ENCODE results near the gene METTL17. TPM values are rescaled to one million over a fixed set of nuclear protein-coding genes. Genes with fewer than 3 reads are reported as not detected.

METTL17 gene
- total RNA-seq, 2 donors from 2014 or later, result 28.9 to 37.8 TPM

GRCh38 chr14:21030531-21030930 is 40.8 kb downstream of the METTL17 start:
- Histone ChIP-seq H3K27me3 (no peaks in the 10 kb centered on the region), H3K36me3 (no peaks in the 10 kb centered on the region), H3K4me3 (no peak overlapping the region), H3K4me1 (peaks cover 0 to 17% of the 10 kb centered on the region in 2 donors), H3K27ac (no peak overlapping the region), H3K9me3 (no peaks in the 10 kb centered on the region)
- no peak for DNase-seq (ENCODE audit: low spot score)
- TF ChIP-seq, protein P1, sequence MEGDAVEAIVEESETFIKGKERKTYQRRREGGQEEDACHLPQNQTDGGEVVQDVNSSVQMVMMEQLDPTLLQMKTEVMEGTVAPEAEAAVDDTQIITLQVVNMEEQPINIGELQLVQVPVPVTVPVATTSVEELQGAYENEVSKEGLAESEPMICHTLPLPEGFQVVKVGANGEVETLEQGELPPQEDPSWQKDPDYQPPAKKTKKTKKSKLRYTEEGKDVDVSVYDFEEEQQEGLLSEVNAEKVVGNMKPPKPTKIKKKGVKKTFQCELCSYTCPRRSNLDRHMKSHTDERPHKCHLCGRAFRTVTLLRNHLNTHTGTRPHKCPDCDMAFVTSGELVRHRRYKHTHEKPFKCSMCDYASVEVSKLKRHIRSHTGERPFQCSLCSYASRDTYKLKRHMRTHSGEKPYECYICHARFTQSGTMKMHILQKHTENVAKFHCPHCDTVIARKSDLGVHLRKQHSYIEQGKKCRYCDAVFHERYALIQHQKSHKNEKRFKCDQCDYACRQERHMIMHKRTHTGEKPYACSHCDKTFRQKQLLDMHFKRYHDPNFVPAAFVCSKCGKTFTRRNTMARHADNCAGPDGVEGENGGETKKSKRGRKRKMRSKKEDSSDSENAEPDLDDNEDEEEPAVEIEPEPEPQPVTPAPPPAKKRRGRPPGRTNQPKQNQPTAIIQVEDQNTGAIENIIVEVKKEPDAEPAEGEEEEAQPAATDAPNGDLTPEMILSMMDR (IDR thresholded peaks at IDR 0.05), result no peak

GRCh38 chr14:21032326-21033132 is 42.7 kb downstream of the METTL17 start:
- Histone ChIP-seq H3K9me3 (no peaks in the 10 kb centered on the region), H3K4me3 (no peak overlapping the region), H3K27me3 (no peaks in the 10 kb centered on the region), H3K36me3 (no peaks in the 10 kb centered on the region), H3K27ac (no peak overlapping the region), H3K4me1 (no peaks in the 10 kb centered on the region)
- no peak for DNase-seq (ENCODE audit: low spot score)
- TF ChIP-seq, protein P1 (IDR thresholded peaks at IDR 0.05), result no peak

DNA sequence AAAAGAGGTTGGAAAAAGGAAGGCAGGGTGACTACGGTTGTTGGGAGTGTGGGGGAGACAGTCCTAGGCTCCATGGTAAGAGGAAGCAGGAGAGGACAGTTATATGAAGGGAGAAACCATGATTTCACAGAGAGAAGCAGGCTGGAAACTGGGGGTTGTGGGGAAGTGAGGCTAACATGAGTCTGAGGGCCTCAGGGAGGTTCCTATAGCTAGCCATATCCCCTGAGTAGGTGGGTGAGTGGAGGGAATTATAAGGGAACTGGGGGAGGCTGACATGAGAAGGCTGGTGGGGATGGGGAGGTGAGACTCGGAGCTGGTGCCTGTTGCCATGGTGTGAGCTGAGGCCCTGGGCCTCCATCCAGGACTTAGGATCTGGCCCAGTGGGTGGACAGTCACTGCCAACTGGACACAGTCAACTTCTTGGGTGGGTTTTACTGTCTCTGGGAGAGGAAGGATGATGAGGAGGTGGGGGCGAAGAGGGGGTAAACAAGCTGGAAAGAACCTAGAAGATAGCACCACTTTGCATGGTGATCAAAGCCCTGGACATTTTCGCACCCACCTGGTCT is 43.4 kb downstream of the METTL17 start:
- Histone ChIP-seq H3K9me3 (no peaks in the 10 kb centered on the region), H3K4me1 (peaks cover 0 to 2% of the 10 kb centered on the region in 2 donors), H3K4me3 (no peak overlapping the region), H3K27ac (no peak overlapping the region), H3K36me3 (no peaks in the 10 kb centered on the region), H3K27me3 (no peaks in the 10 kb centered on the region)
- no peak for DNase-seq (ENCODE audit: low spot score)
- TF ChIP-seq, protein P1 (IDR thresholded peaks at IDR 0.05), result no peak

DNA sequence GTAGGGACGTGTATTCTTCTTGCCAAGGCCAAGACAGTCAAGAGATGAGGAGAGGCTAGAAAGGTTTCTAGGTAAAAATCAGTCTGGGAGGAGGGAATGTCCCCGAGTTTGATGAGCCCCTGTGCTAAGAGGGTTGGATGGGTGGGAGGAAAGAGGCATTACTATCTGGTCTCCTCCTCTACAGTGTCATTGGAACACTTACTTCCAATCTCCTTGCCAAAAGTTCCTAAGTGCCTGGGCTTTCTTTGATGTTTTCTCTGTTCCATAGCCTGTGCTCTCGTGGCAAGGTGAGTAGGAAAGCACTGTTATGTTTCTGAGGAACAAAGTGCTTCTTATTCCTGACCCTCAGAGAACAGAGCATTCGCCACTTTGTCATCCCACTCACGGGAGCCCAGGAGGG is 44.9 kb downstream of the METTL17 start, which contains the start of gene RNASE13:
TSS of gene RNASE13 (minus strand) at position 101 of the 400 bp plus-strand sequence. CDS start 519 bp downstream, outside the sequence.
- peaks cover 0 to 17% of the 10 kb centered on the region in 2 donors for H3K4me1 ChIP-seq
- no peak for DNase-seq (ENCODE audit: low spot score)
- TF ChIP-seq, protein P1 (IDR thresholded peaks at IDR 0.05), result no peak
- H3K9me3 ChIP-seq, result no peaks in the 10 kb centered on the region
- no peaks in the 10 kb centered on the region for H3K36me3 ChIP-seq
- H3K27me3 ChIP-seq, result no peaks in the 10 kb centered on the region
- H3K4me3 ChIP-seq, result no peak within 1 kb of the TSS
- no peak within 1 kb of the TSS for H3K27ac ChIP-seq

- Histone ChIP-seq H3K9me3 (no peaks in the 10 kb centered on the region), H3K27ac (peak overlapping the region in 1 of 2 donors; percentile 23), H3K4me1 (peaks cover 0 to 23% of the 10 kb centered on the region in 2 donors), H3K36me3 (no peaks in the 10 kb centered on the region), H3K4me3 (no peak overlapping the region), H3K27me3 (no peaks in the 10 kb centered on the region)
- TF ChIP-seq, protein P1 (IDR thresholded peaks at IDR 0.05), result no peak
- DNase-seq (ENCODE audit: low spot score), result no peak
Observed at GRCh38 chr14:21036751-21037150, 47.0 kb downstream of the METTL17 start.
